ENCODE data around the gene MRAP.
"Not testable (repeated sequence)": the region's sequence is repeated elsewhere in the genome, so short reads cannot be mapped to it uniquely, and the experiment has no call there.

The MRAP gene

GRCh38 chr21:32300117-32300681 is 1.5 kb downstream of the MRAP start:
- no peak for DNase-seq

GRCh38 chr21:32301596-32301995 is 2.9 kb downstream of the MRAP start:
- DNase-seq, result no peak

GRCh38 chr21:32302560-32302959 is 3.9 kb downstream of the MRAP start:
- no peak for DNase-seq

- DNase-seq, result no peak
Measured at GRCh38 chr21:32303385-32303784, 4.7 kb downstream of the MRAP start.

GRCh38 chr21:32304998-32305397 is 6.3 kb downstream of the MRAP start:
- DNase-seq, result no peak

- peak in 1 of 2 experiments; percentile 14 for DNase-seq
Measured at GRCh38 chr21:32306021-32306780, 7.5 kb downstream of the MRAP start.

GRCh38 chr21:32307706-32308105 is 9.1 kb downstream of the MRAP start:
- DNase-seq, result no peak

- DNase-seq, result peak in 1 of 2 experiments; percentile 58
Measured at GRCh38 chr21:32308696-32309095, 10.0 kb downstream of the MRAP start.

GRCh38 chr21:32309906-32310460 is 11.3 kb downstream of the MRAP start:
- no peak for DNase-seq

GRCh38 chr21:32310976-32311375 is 12.3 kb downstream of the MRAP start:
- not testable (repeated sequence) for DNase-seq

- no peak for DNase-seq
Measured at GRCh38 chr21:32311621-32312020, 13.0 kb downstream of the MRAP start.

GRCh38 chr21:32312326-32312725 is 13.7 kb downstream of the MRAP start:
- no peak for DNase-seq

GRCh38 chr21:32312976-32313375 is 14.3 kb downstream of the MRAP start:
- DNase-seq, result no peak

- DNase-seq, result no peak
Measured at GRCh38 chr21:32314806-32315205, 16.2 kb downstream of the MRAP start.

- DNase-seq, result no peak
Measured at GRCh38 chr21:32315511-32316281, 17.0 kb downstream of the MRAP start.

GRCh38 chr21:32316361-32317215 is 17.9 kb downstream of the MRAP start:
- no peak for DNase-seq

GRCh38 chr21:32317726-32318125 is 19.1 kb downstream of the MRAP start:
- no peak for DNase-seq

GRCh38 chr21:32319012-32319411 is 20.4 kb downstream of the MRAP start:
- DNase-seq, result no peak

- DNase-seq, result peak in 1 of 2 experiments; percentile 46
Measured at GRCh38 chr21:32320059-32320458, 21.4 kb downstream of the MRAP start.

- no peak for DNase-seq
Measured at GRCh38 chr21:32320726-32321125, 22.1 kb downstream of the MRAP start.

GRCh38 chr21:32321480-32321879 is 22.8 kb downstream of the MRAP start:
- no peak for DNase-seq

- no peak for DNase-seq
Measured at GRCh38 chr21:32322103-32322502, 23.4 kb downstream of the MRAP start.

GRCh38 chr21:32322676-32323075 is 24.0 kb downstream of the MRAP start:
- DNase-seq, result no peak
